GM23248 (cell line): ENCODE measurements around the gene MYH7.

Experiments used
- EZH2 ChIP-seq: fragments of 200-600 bp; sonication (generic); IDR thresholded peaks from 2 replicates; pipeline ENCODE4 v1.6.1; 2018; ENCODE audit warnings: antibody characterized with exemption, mild to moderate bottlenecking; ENCODE audit not compliant: insufficient read depth, poor library complexity, severe bottlenecking
- EZH2phosphoT487 ChIP-seq: fragments of 200-600 bp; sonication (generic); IDR thresholded peaks from 2 replicates; pipeline ENCODE4 v1.6.1; 2018; ENCODE audit warnings: antibody characterized with exemption, moderate library complexity, mild to moderate bottlenecking, low read depth; ENCODE audit not compliant: insufficient read depth

GRCh38 chr14:23450379-23450778 lies 14.9 kb upstream of the MYH7 start:
- TF ChIP-seq EZH2phosphoT487 (no peak), EZH2 (no peak)
